A549 (cell line): Measurements from ENCODE around the gene TIMM10. TPM values are rescaled to one million over a fixed set of nuclear protein-coding genes. Genes with fewer than 3 reads are reported as not detected.

Experiments
- ATAC-seq, 2 experiments: fragments of 200-7000 bp in 1 of 2; fragments of >200 bp in 1 of 2; cut with Nextera tagmentation in 1 of 2; cut with Tn5 transposase in 1 of 2; 3 replicates each; pipeline versions ENCODE4 v1.8.0 to v1.9.1; 2018 to 2020; ENCODE audit warnings: mild to moderate bottlenecking in 1 of 2, moderate library complexity in 1 of 2
- CTCF ChIA-PET: fragments of 300-600 bp; sonication (Branson Sonifier 250); formaldehyde crosslinking; extraction: SDS; loops from one replicate; lab custom pipeline; 2021; ENCODE audit warnings: antibody characterized with exemption, inconsistent platforms; lab: Yijun Ruan, JAX
- POLR2A ChIA-PET: fragments of 350-600 bp; formaldehyde crosslinking; extraction: SDS; loops from one replicate; lab custom pipeline; 2021; ENCODE audit warnings: antibody characterized with exemption, inconsistent platforms; lab: Yijun Ruan, JAX
- DNase-seq, 2 experiments: peaks; one replicate each; pipeline versions ENCODE4 v3.0.0 to v3.0.0-alpha.2; 2011 to 2016; ENCODE audit warnings: low read depth in 1 of 2, low spot score in 1 of 2
- FAIRE-seq: peaks from 2 replicates; lab custom pipeline; 2011; peaks lifted over from hg19 to GRCh38; lab: Jason Lieb, UNC
- H3K27ac ChIP-seq, 2 experiments: fragments of >200 bp; sonication (Bioruptor Twin); formaldehyde crosslinking; 3 replicates each; pipeline ENCODE4 v1.5.1; 2016 to 2017
- H3K4me1 ChIP-seq: fragments of >200 bp; sonication (Bioruptor Twin); formaldehyde crosslinking; 3 replicates; pipeline ENCODE4 v1.6.1; 2016
- H3K4me2 ChIP-seq: fragments of >200 bp; sonication (Bioruptor Twin); formaldehyde crosslinking; 3 replicates; pipeline ENCODE4 v1.6.1; 2016
- H3K4me3 ChIP-seq: fragments of >200 bp; sonication (Bioruptor Twin); formaldehyde crosslinking; 3 replicates; pipeline ENCODE4 v1.5.1; 2016
- H3K9me3 ChIP-seq: fragments of >200 bp; sonication (Bioruptor Twin); formaldehyde crosslinking; 3 replicates; pipeline ENCODE4 v1.6.1; 2016
- BHLHE40 ChIP-seq: IDR thresholded peaks from 2 replicates; pipeline ENCODE4 v1.6.1; 2012; ENCODE audit warnings: low read depth, low read length, inconsistent platforms
- CBX2 ChIP-seq: fragments of 200-600 bp; sonication (generic); IDR thresholded peaks from 2 replicates; pipeline ENCODE4 v1.6.1; 2016; ENCODE audit warnings: low read depth, mild to moderate bottlenecking, borderline replicate concordance
- CEBPB ChIP-seq, 2 experiments: fragments of >200 bp in 1 of 2; sonication (Bioruptor Twin) in 1 of 2; formaldehyde crosslinking in 1 of 2; IDR thresholded peaks; 2 replicates each; pipeline ENCODE4 v1.6.1; 2012 to 2016
- CHD2 ChIP-seq: fragments of 150-350 bp; IDR thresholded peaks from 2 replicates; pipeline ENCODE4 v1.6.1; 2014; ENCODE audit warnings: low read length; ENCODE audit not compliant: partially characterized antibody
- CHD4 ChIP-seq: fragments of 200-600 bp; sonication (generic); IDR thresholded peaks from 2 replicates; pipeline ENCODE4 v1.6.1; 2016; ENCODE audit warnings: antibody characterized with exemption, mild to moderate bottlenecking, borderline replicate concordance
- FOSB ChIP-seq: fragments of 250-450 bp; sonication (Bioruptor Pico); IDR thresholded peaks from 2 replicates; pipeline ENCODE4 v1.5.0; 2020; ENCODE audit warnings: mild to moderate bottlenecking, moderate library complexity
- HDAC2 ChIP-seq: fragments of 200-600 bp; sonication (generic); IDR thresholded peaks from 2 replicates; pipeline ENCODE4 v1.6.1; 2016
- JUN ChIP-seq, 2 experiments: fragments of >200 bp; sonication (Bioruptor Twin); formaldehyde crosslinking; IDR thresholded peaks; 2 replicates in 1 of 2; 3 replicates in 1 of 2; pipeline ENCODE4 v1.6.1; 2016 to 2017
- KDM1A ChIP-seq: fragments of 200-600 bp; sonication (generic); IDR thresholded peaks from 2 replicates; pipeline ENCODE4 v1.6.1; 2016; ENCODE audit warnings: low read depth, mild to moderate bottlenecking
- KDM5A ChIP-seq: fragments of 200-600 bp; sonication (generic); IDR thresholded peaks from 2 replicates; pipeline ENCODE4 v1.6.1; 2016; ENCODE audit warnings: antibody characterized with exemption, mild to moderate bottlenecking
- MAX ChIP-seq: IDR thresholded peaks from 2 replicates; pipeline ENCODE4 v1.6.1; 2012
- MAZ ChIP-seq: fragments of 150-350 bp; IDR thresholded peaks from 2 replicates; pipeline ENCODE4 v1.6.1; 2014; ENCODE audit warnings: antibody characterized with exemption, low read depth, low read length, borderline replicate concordance
- MYC ChIP-seq: IDR thresholded peaks from 2 replicates; pipeline ENCODE4 v1.6.1; 2012; ENCODE audit warnings: mild to moderate bottlenecking, inconsistent platforms, low read length, improper control_type of control experiment, borderline replicate concordance
- NFE2L2 ChIP-seq: fragments of 150-350 bp; conservative IDR thresholded peaks from 2 replicates; pipeline ENCODE4 v1.6.1; 2014; ENCODE audit warnings: low read length
- NPAS2 ChIP-seq: fragments of 250-450 bp; sonication (Bioruptor Pico); IDR thresholded peaks from 2 replicates; pipeline ENCODE4 v1.8.0; 2022; ENCODE audit warnings: mild to moderate bottlenecking, moderate library complexity, borderline replicate concordance
- PBX3 ChIP-seq: IDR thresholded peaks from 2 replicates; pipeline ENCODE4 v1.6.1; 2012
- PHF8 ChIP-seq: fragments of 200-600 bp; sonication (generic); IDR thresholded peaks from 2 replicates; pipeline ENCODE4 v1.6.1; 2016; ENCODE audit warnings: low read depth, mild to moderate bottlenecking, antibody characterized with exemption, moderate library complexity, borderline replicate concordance
- RAD21 ChIP-seq, 2 experiments: fragments of >200 bp in 1 of 2; sonication (Bioruptor Twin) in 1 of 2; formaldehyde crosslinking in 1 of 2; IDR thresholded peaks in 1 of 2; conservative IDR thresholded peaks in 1 of 2; 2 replicates in 1 of 2; 3 replicates in 1 of 2; pipeline ENCODE4 v1.6.1; 2012 to 2018; ENCODE audit warnings: inconsistent platforms in 1 of 2
- SMC3 ChIP-seq: fragments of >200 bp; sonication (Bioruptor Twin); formaldehyde crosslinking; IDR thresholded peaks from 3 replicates; pipeline ENCODE4 v1.6.1; 2018; ENCODE audit warnings: inconsistent platforms
- TFCP2L1 ChIP-seq: fragments of 250-450 bp; sonication (Bioruptor Pico); IDR thresholded peaks from 2 replicates; pipeline ENCODE4 v1.5.0; 2021; ENCODE audit warnings: mild to moderate bottlenecking
- USF2 ChIP-seq: fragments of 450-650 bp; IDR thresholded peaks from 2 replicates; pipeline ENCODE4 v1.6.1; 2014; ENCODE audit warnings: antibody characterized with exemption
- ZFP36 ChIP-seq: fragments of 450-650 bp; IDR thresholded peaks from 2 replicates; pipeline ENCODE4 v1.6.1; 2014; ENCODE audit warnings: borderline replicate concordance; ENCODE audit not compliant: partially characterized antibody
- ZSCAN20 ChIP-seq: fragments of 250-450 bp; sonication (Bioruptor Pico); IDR thresholded peaks from 2 replicates; pipeline ENCODE4 v1.8.0; 2022; ENCODE audit warnings: mild to moderate bottlenecking, moderate library complexity
- WGBS: methylation state at CpG from one replicate; pipeline ENCODE4 v1.1.6; 2017; ENCODE audit errors: missing lambda C conversion rate; 5-methylcytosine and 5-hydroxymethylcytosine counted together
- polyA plus RNA-seq, 4 experiments: library from polyadenylated mRNA; depleted of rRNA in 3 of 4; stranded (reverse); fragments of >200 nt; fragmentation: RNase III in 1 of 4; extraction: RNeasy Plus Mini Kit Qiagen cat#74134 plus additional on column Dnase treatment in 1 of 4; gene quantifications; 2 replicates in 3 of 4; 3 replicates in 1 of 4; pipeline ENCODE4 v1.2.3, GENCODE V29; 2011 to 2017
- TF ChIP-seq, protein P1 (sequence below): fragments of 250-450 bp; sonication (Bioruptor Pico); IDR thresholded peaks from 2 replicates; pipeline ENCODE4 v1.5.0; 2020; ENCODE audit warnings: low read depth, mild to moderate bottlenecking, moderate library complexity
- TF ChIP-seq, protein P2 (sequence below): fragments of 250-450 bp; sonication (Bioruptor Pico); IDR thresholded peaks from 2 replicates; pipeline ENCODE4 v1.5.0; 2021; ENCODE audit warnings: mild to moderate bottlenecking, moderate library complexity, borderline replicate concordance
- TF ChIP-seq, protein P3 (sequence below): fragments of >200 bp; sonication (Bioruptor Twin); formaldehyde crosslinking; IDR thresholded peaks from 3 replicates; pipeline ENCODE4 v1.5.1; 2016

Gene TIMM10
- polyA plus RNA-seq, 2 of the 4 experiments (the other 2 are of a cell fraction), result 179 to 248 TPM

- no peak for TF ChIP-seq MAX
- no peak for TF ChIP-seq FOSB (CRISPR knock-in tag)
- no peak for TF ChIP-seq ZSCAN20 (CRISPR knock-in tag)
- TF ChIP-seq, all 56 proteins: peak for 0
Measured at GRCh38 chr11:57484141-57484710, 46.3 kb downstream of the TIMM10 start (continued).

GRCh38 chr11:57483562-57483918 lies 47.0 kb downstream of the TIMM10 start:
- POLR2A ChIA-PET, result no interaction called here
- H3K4me2 ChIP-seq, result peak overlapping the region; percentile 96
- no peak for DNase-seq
- no peaks in the 10 kb centered on the region for H3K9me3 ChIP-seq
- peaks cover 26% of the 10 kb centered on the region for H3K4me1 ChIP-seq
- TF ChIP-seq CHD4 (no peak), PHF8 (no peak), ZFP36 (peak; percentile 80), KDM5A (no peak), HDAC2 (no peak), TFCP2L1 (no peak), NFE2L2 (no peak), KDM1A (peak; percentile 55), CHD2 (no peak), MAX (no peak), PBX3 (no peak)
- TF ChIP-seq, protein P1, sequence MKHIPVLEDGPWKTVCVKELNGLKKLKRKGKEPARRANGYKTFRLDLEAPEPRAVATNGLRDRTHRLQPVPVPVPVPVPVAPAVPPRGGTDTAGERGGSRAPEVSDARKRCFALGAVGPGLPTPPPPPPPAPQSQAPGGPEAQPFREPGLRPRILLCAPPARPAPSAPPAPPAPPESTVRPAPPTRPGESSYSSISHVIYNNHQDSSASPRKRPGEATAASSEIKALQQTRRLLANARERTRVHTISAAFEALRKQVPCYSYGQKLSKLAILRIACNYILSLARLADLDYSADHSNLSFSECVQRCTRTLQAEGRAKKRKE (CRISPR knock-in tag), result no peak
- TF ChIP-seq, protein P2, sequence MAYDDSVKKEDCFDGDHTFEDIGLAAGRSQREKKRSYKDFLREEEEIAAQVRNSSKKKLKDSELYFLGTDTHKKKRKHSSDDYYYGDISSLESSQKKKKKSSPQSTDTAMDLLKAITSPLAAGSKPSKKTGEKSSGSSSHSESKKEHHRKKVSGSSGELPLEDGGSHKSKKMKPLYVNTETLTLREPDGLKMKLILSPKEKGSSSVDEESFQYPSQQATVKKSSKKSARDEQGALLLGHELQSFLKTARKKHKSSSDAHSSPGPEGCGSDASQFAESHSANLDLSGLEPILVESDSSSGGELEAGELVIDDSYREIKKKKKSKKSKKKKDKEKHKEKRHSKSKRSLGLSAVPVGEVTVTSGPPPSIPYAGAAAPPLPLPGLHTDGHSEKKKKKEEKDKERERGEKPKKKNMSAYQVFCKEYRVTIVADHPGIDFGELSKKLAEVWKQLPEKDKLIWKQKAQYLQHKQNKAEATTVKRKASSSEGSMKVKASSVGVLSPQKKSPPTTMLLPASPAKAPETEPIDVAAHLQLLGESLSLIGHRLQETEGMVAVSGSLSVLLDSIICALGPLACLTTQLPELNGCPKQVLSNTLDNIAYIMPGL (CRISPR knock-in tag), result no peak
- TF ChIP-seq, all 56 proteins: peak for 2
- Histone ChIP-seq H3K4me3 (peak overlapping the region; percentile 48; the same call in 2 of the 3 replicates), H3K27ac (peak overlapping the region; percentile 68 to 85; a peak in 5 of 6 replicates)
- 39% methylated on average over 3 of the region's 3 CpGs for WGBS
- CTCF ChIA-PET, result interaction anchor here (0.7 to 10.1 kb wide), 23 partner anchors 12 to 161 kb away, joined by 3 to 228 read pairs (median 4); partner anchors contain the start of genes P2RX3, RTN4RL2, SLC43A1 and UBE2L6
- no peak for FAIRE-seq
- no peak for ATAC-seq

GRCh38 chr11:57482782-57483561 lies 47.6 kb downstream of the TIMM10 start:
- WGBS, result 21% methylated on average over 16 of the region's 52 CpGs
- DNase-seq (peak; percentile 44 to 72), ATAC-seq (peak; percentile 33 to 62; a peak in 3 of 6 replicates), FAIRE-seq (no peak)
- Histone ChIP-seq H3K4me1 (peaks cover 27% of the 10 kb centered on the region), H3K4me2 (peak overlapping the region; percentile 96), H3K27ac (peak overlapping the region; percentile 68 to 85), H3K4me3 (peak overlapping the region; percentile 48), H3K9me3 (no peaks in the 10 kb centered on the region)
- POLR2A ChIA-PET, result no interaction called here
- CTCF ChIA-PET, result interaction anchor here (0.6 to 10.1 kb wide), 35 partner anchors 12 to 161 kb away, joined by 3 to 228 read pairs (median 3); partner anchors contain the start of genes RTN4RL2 and SLC43A1
- TF ChIP-seq MAZ (0 out of 2 replicates have a peak, but pooled peaks have one; percentile 54), NPAS2 (peak; percentile 37; the same call in 1 of the 2 replicates), CEBPB (IDR thresholded peaks at IDR 0.05) (no peak), MYC (peak; percentile 96), BHLHE40 (peak; percentile 26; the same call in 1 of the 2 replicates), CBX2 (no peak), JUN (IDR thresholded peaks at IDR 0.05) (no peak), RAD21 (conservative IDR thresholded peaks at IDR 0.05 in 1 of 2, IDR thresholded peaks at IDR 0.05 in 1 of 2) (peak; percentile 61 to 74), SMC3 (peak; percentile 79), MAX (peak; percentile 97), USF2 (peak; percentile 32; the same call in 1 of the 2 replicates)
- TF ChIP-seq, protein P3, sequence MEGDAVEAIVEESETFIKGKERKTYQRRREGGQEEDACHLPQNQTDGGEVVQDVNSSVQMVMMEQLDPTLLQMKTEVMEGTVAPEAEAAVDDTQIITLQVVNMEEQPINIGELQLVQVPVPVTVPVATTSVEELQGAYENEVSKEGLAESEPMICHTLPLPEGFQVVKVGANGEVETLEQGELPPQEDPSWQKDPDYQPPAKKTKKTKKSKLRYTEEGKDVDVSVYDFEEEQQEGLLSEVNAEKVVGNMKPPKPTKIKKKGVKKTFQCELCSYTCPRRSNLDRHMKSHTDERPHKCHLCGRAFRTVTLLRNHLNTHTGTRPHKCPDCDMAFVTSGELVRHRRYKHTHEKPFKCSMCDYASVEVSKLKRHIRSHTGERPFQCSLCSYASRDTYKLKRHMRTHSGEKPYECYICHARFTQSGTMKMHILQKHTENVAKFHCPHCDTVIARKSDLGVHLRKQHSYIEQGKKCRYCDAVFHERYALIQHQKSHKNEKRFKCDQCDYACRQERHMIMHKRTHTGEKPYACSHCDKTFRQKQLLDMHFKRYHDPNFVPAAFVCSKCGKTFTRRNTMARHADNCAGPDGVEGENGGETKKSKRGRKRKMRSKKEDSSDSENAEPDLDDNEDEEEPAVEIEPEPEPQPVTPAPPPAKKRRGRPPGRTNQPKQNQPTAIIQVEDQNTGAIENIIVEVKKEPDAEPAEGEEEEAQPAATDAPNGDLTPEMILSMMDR, result peak; percentile 75
